OCI-LY1 (cell line): ENCODE measurements around the gene TOP3B.

ENCODE experiments used
- H2AFZ ChIP-seq: fragments of 200-600 bp; sonication (generic), shearing (Covaris generic); 2 replicates; pipeline ENCODE4 v1.6.0; 2014; ENCODE audit warnings: antibody characterized with exemption, mild to moderate bottlenecking, low read length
- H3F3A ChIP-seq: fragments of 200-600 bp; sonication (generic), shearing (Covaris generic); 2 replicates; pipeline ENCODE4 v1.6.0; 2014; ENCODE audit warnings: mild to moderate bottlenecking, antibody characterized with exemption, low read length, moderate library complexity; ENCODE audit not compliant: insufficient read depth
- H3K27ac ChIP-seq: fragments of 200-600 bp; sonication (generic); 2 replicates; pipeline ENCODE4 v1.5.1; 2014; ENCODE audit warnings: low read length, mixed run types, mild to moderate bottlenecking, low read depth; ENCODE audit not compliant: poor library complexity, severe bottlenecking
- H3K27me3 ChIP-seq: fragments of 200-600 bp; sonication (generic); 2 replicates; pipeline ENCODE4 v1.6.0; 2014; ENCODE audit warnings: antibody characterized with exemption, mild to moderate bottlenecking, low read length, moderate library complexity; ENCODE audit not compliant: insufficient read depth
- H3K36me3 ChIP-seq: fragments of 200-600 bp; sonication (generic); 2 replicates; pipeline ENCODE4 v1.6.1; 2014; ENCODE audit warnings: mild to moderate bottlenecking, antibody characterized with exemption, low read length, moderate library complexity, mixed read lengths; ENCODE audit not compliant: insufficient read depth
- H3K4me1 ChIP-seq: fragments of 200-600 bp; sonication (generic); 2 replicates; pipeline ENCODE4 v1.5.1; 2014; ENCODE audit warnings: mild to moderate bottlenecking, low read length, moderate library complexity; ENCODE audit not compliant: insufficient read depth, severe bottlenecking
- H3K4me2 ChIP-seq: fragments of 200-600 bp; sonication (generic), shearing (Covaris generic); 2 replicates; pipeline ENCODE4 v1.6.1; 2014; ENCODE audit warnings: low read length
- H3K4me3 ChIP-seq: fragments of 200-600 bp; sonication (generic); 2 replicates; pipeline ENCODE4 v1.5.1; 2014; ENCODE audit warnings: low read length, low read depth, mild to moderate bottlenecking, mixed read lengths; ENCODE audit not compliant: poor library complexity, severe bottlenecking
- H3K79me2 ChIP-seq: fragments of 200-600 bp; shearing (Covaris generic); 2 replicates; pipeline ENCODE4 v1.6.1; 2016; ENCODE audit warnings: mixed run types, low read length, mixed read lengths; ENCODE audit not compliant: insufficient read depth
- H3K9ac ChIP-seq: fragments of 200-600 bp; sonication (generic), shearing (Covaris generic); 2 replicates; pipeline ENCODE4 v1.6.1; 2014; ENCODE audit warnings: mild to moderate bottlenecking, low read length, mixed read lengths
- H3K9me2 ChIP-seq: fragments of 200-600 bp; sonication (generic), shearing (Covaris generic); 2 replicates; pipeline ENCODE4 v1.6.1; 2014; ENCODE audit warnings: low read depth, mild to moderate bottlenecking, low read length, mixed read lengths
- H3K9me3 ChIP-seq: fragments of 200-600 bp; shearing (Covaris generic); 2 replicates; pipeline ENCODE4 v1.6.1; 2014; ENCODE audit warnings: low read length, mixed read lengths
- H4K20me1 ChIP-seq: fragments of 200-600 bp; sonication (generic), shearing (Covaris generic); 2 replicates; pipeline ENCODE4 v1.6.0; 2016; ENCODE audit warnings: mild to moderate bottlenecking, low read length; ENCODE audit not compliant: insufficient read depth
- EZH2 ChIP-seq: fragments of 200-600 bp; sonication (generic), shearing (Covaris generic); IDR thresholded peaks from 2 replicates; pipeline ENCODE4 v1.8.0; 2017; ENCODE audit warnings: borderline replicate concordance, mixed run types, mild to moderate bottlenecking, antibody characterized with exemption, low read length, moderate library complexity, mixed read lengths
- TF ChIP-seq, protein P1 (sequence below): fragments of 200-600 bp; sonication (generic), shearing (Covaris generic); IDR thresholded peaks from 2 replicates; pipeline ENCODE4 v1.5.1; 2017; ENCODE audit warnings: mild to moderate bottlenecking, antibody characterized with exemption, low read length, moderate library complexity, mixed read lengths

Gene TOP3B

DNA sequence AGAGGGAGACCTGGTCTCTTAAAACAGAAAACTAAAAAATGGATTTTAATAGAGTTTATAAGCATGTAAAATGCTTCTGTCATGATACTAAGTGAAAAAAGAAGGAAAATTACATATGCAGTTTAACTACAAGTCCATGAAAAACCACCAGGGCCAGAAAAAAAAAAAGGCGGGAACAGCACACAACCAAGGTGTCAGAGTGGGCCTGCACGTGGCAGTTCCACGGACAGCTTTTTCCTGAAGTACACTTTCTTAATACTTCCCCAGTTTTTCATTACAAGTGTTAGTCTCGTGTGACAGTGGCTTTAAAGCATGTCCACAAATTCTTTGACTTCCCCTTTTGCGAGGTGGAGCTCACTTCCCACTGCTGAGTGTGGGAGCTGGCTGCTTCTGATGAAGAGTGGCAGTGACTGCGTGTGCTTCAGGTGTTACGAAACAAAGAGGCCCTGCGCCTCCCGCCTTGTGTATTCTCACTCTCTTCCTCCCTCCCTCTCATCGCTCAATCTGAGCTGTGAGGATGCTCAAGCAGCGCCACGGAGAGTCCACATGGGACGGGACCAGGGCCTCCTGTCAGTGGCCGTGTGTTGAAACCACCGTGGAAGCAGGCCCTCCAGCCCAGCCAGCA, 46.3 kb downstream of the TOP3B start:
- TF ChIP-seq, protein P1, sequence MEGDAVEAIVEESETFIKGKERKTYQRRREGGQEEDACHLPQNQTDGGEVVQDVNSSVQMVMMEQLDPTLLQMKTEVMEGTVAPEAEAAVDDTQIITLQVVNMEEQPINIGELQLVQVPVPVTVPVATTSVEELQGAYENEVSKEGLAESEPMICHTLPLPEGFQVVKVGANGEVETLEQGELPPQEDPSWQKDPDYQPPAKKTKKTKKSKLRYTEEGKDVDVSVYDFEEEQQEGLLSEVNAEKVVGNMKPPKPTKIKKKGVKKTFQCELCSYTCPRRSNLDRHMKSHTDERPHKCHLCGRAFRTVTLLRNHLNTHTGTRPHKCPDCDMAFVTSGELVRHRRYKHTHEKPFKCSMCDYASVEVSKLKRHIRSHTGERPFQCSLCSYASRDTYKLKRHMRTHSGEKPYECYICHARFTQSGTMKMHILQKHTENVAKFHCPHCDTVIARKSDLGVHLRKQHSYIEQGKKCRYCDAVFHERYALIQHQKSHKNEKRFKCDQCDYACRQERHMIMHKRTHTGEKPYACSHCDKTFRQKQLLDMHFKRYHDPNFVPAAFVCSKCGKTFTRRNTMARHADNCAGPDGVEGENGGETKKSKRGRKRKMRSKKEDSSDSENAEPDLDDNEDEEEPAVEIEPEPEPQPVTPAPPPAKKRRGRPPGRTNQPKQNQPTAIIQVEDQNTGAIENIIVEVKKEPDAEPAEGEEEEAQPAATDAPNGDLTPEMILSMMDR = no peak
- no peak for TF ChIP-seq EZH2
- Histone ChIP-seq H4K20me1 (no peaks in the 10 kb centered on the region), H3K9me3 (no peaks in the 10 kb centered on the region), H3K4me3 (no peak overlapping the region), H3K27ac (no peak overlapping the region), H3K79me2 (no peaks in the 10 kb centered on the region), H3K9ac (no peak overlapping the region), H3K9me2 (no peaks in the 10 kb centered on the region), H2AFZ (no peak overlapping the region), H3K27me3 (no peaks in the 10 kb centered on the region), H3K36me3 (peaks cover 5% of the 10 kb centered on the region; the same call in 1 of the 2 replicates), H3K4me1 (peaks cover 21% of the 10 kb centered on the region), H3F3A (no peaks in the 10 kb centered on the region), H3K4me2 (no peak overlapping the region)

DNA sequence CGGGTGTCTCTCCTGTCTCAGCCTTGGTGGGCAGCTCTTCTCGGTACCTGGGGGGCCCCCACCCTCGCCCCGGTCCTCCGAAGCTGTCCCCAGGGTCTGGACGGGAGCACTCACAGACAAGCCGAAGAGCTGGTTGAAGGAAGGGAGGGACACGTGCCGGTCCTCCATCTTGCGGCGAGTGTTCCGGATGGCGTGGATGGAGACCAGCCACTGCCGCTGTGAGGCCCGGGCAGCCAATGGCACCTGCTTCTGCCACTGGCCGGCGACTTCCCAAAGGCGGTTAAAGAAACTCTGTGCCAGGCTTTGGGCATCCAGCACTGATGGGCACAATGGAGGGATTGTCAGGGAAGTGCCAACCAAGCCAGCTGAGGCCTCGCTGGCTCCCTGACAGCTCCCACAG, 48.7 kb downstream of the TOP3B start:
- Histone ChIP-seq H3K9me2 (no peaks in the 10 kb centered on the region), H3K9me3 (no peaks in the 10 kb centered on the region), H3K9ac (no peak overlapping the region), H4K20me1 (no peaks in the 10 kb centered on the region), H3K4me2 (no peak overlapping the region), H3K27ac (no peak overlapping the region), H3K36me3 (peaks cover 12% of the 10 kb centered on the region), H3K4me3 (no peak overlapping the region), H3K79me2 (no peaks in the 10 kb centered on the region), H3K4me1 (peaks cover 14% of the 10 kb centered on the region), H3F3A (no peaks in the 10 kb centered on the region), H2AFZ (no peak overlapping the region), H3K27me3 (no peaks in the 10 kb centered on the region)
- no peak for TF ChIP-seq EZH2
- TF ChIP-seq, protein P1 = no peak

GRCh38 chr22:21933413-21933812, 49.2 kb downstream of the TOP3B start:
- no peaks in the 10 kb centered on the region for H3K27me3 ChIP-seq
- no peaks in the 10 kb centered on the region for H3K79me2 ChIP-seq
- H3K4me3 ChIP-seq = no peak overlapping the region
- H3K9ac ChIP-seq = no peak overlapping the region
- H3K9me2 ChIP-seq = no peaks in the 10 kb centered on the region
- H2AFZ ChIP-seq = no peak overlapping the region
- H4K20me1 ChIP-seq = no peaks in the 10 kb centered on the region
- H3K4me2 ChIP-seq = no peak overlapping the region
- H3K36me3 ChIP-seq = peaks cover 13% of the 10 kb centered on the region
- H3F3A ChIP-seq = no peaks in the 10 kb centered on the region
- H3K9me3 ChIP-seq = no peaks in the 10 kb centered on the region
- no peak for TF ChIP-seq EZH2
- TF ChIP-seq, protein P1 = no peak
- H3K27ac ChIP-seq = no peak overlapping the region
- peaks cover 9% of the 10 kb centered on the region for H3K4me1 ChIP-seq
